Neural progenitor cell (in vitro differentiated cells): Measurements from ENCODE around the gene MT1H.

ENCODE experiments used
- EZH2 ChIP-seq: fragments of 200-600 bp; sonication (generic); IDR thresholded peaks from 2 replicates; pipeline ENCODE4 v1.6.1; 2017; ENCODE audit warnings: antibody characterized with exemption, mild to moderate bottlenecking, moderate library complexity
- EZH2phosphoT487 ChIP-seq: fragments of 200-600 bp; sonication (generic); IDR thresholded peaks from 2 replicates; pipeline ENCODE4 v1.6.1; 2017; ENCODE audit warnings: antibody characterized with exemption
- TF ChIP-seq, protein P1 (sequence below): fragments of 200-600 bp; sonication (generic); IDR thresholded peaks from 2 replicates; pipeline ENCODE4 v1.5.1; 2017; ENCODE audit warnings: antibody characterized with exemption, mild to moderate bottlenecking

DNA sequence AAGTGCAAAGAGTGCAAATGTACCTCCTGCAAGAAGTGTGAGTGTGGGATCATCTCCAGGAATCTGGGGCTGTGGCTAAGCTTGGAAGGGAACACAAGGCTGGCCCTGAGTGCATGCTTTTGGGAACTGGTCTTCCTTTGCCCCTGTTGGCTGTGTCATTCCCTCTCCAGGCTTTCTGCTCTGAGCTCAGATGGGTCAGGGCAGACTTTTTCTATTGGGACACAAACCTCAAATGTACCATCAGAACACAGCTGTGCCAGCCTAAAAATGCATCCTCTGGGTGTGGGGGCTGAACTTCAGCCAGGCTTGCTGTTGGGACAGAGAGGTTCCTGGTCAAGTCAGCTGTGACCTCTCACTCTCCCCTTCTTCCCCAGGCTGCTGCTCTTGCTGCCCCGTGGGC lies 17.0 kb upstream of the MT1H start:
- TF ChIP-seq, protein P1, sequence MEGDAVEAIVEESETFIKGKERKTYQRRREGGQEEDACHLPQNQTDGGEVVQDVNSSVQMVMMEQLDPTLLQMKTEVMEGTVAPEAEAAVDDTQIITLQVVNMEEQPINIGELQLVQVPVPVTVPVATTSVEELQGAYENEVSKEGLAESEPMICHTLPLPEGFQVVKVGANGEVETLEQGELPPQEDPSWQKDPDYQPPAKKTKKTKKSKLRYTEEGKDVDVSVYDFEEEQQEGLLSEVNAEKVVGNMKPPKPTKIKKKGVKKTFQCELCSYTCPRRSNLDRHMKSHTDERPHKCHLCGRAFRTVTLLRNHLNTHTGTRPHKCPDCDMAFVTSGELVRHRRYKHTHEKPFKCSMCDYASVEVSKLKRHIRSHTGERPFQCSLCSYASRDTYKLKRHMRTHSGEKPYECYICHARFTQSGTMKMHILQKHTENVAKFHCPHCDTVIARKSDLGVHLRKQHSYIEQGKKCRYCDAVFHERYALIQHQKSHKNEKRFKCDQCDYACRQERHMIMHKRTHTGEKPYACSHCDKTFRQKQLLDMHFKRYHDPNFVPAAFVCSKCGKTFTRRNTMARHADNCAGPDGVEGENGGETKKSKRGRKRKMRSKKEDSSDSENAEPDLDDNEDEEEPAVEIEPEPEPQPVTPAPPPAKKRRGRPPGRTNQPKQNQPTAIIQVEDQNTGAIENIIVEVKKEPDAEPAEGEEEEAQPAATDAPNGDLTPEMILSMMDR = no peak
- TF ChIP-seq EZH2 (no peak), EZH2phosphoT487 (no peak)
